ENCODE data around the gene IL3RA.

Gene IL3RA

GRCh38 chrX:1430451-1430850 lies 93.9 kb downstream of the IL3RA start:
- no peak overlapping the region for H3K4me3 ChIP-seq (ENCODE audit: extremely low read depth, insufficient read depth, low read length, poor library complexity, severe bottlenecking)
- no peaks in the 10 kb centered on the region for H3K9me3 ChIP-seq (ENCODE audit: control insufficient read depth, low read length)
- peaks cover 60% of the 10 kb centered on the region for H3K36me3 ChIP-seq (ENCODE audit: control insufficient read depth, insufficient read depth, low read length)

More at GRCh38 chrX:1430451-1430850, 93.9 kb downstream of the IL3RA start:
- no peak overlapping the region for H3K27ac ChIP-seq (ENCODE audit: low read depth, low read length, severe bottlenecking)
- 99 to 100% methylated on average over 5 to 8 of the region's 10 CpGs for WGBS, 2 experiments (ENCODE audit: insufficient coverage in 2 of 2)
- no peaks in the 10 kb centered on the region for H3K4me1 ChIP-seq (ENCODE audit: control insufficient read depth, insufficient read depth, low read length, poor library complexity, severe bottlenecking)

Measured in mesodermal cell (in vitro differentiated cells).